ENCODE data around the gene LSAMP. TPM values are rescaled to one million over a fixed set of nuclear protein-coding genes. Genes with fewer than 3 reads are reported as not detected.

Gene LSAMP
- total RNA-seq, 1 experiment from 2014 or later = 0.90 TPM

DNA sequence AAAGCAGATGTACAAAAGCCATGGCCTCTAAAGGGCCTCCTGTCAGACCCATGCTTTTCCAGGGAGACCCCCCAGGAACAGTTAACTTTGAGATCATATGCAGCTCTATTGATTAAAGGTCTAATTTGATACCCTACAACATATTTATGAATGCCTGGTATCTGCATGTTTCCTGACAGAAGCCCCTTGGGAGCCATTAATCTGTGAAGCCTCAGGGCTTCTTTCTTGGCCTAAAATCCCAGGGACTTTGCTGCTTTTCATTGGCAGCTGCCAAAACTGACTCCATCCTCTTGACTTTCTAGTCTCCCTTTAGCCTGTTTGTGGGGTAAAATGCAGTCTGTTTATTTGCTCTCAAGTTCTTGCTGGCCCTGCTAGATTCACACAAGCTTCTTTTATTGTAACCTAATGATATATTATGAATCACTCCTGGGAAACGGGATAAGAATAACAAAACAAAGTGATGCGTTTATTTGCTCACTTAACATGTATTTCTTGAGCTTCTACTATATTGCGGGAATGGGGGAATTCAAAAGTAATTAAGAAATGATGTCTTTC, 257.0 kb downstream of the LSAMP start:
- no peak overlapping the region for H3K9ac ChIP-seq (ENCODE audit: extremely low read depth, insufficient read length, low read length)
- no peak overlapping the region for H3K4me2 ChIP-seq (ENCODE audit: insufficient read depth, insufficient read length, low read length)
- H3K56ac ChIP-seq (ENCODE audit: insufficient read length, low read depth, low read length) = no peak overlapping the region
- no peak overlapping the region for H2BK20ac ChIP-seq (ENCODE audit: low read depth, low read length, poor library complexity, severe bottlenecking)
- H4K91ac ChIP-seq (ENCODE audit: insufficient read length, low read depth, low read length) = no peak overlapping the region
- WGBS (ENCODE audit: extremely low coverage, insufficient read length, low lambda C conversion rate) = no CpG with 5 or more reads among the region's 3 CpGs
- H4K5ac ChIP-seq (ENCODE audit: insufficient read length, low read depth, low read length) = no peak overlapping the region
- no peak overlapping the region for H2AK5ac ChIP-seq (ENCODE audit: insufficient read length, low read length)
- Mint-ChIP-seq H3K36me3 (ENCODE audit: insufficient read depth in 1 of 3, low read depth in 3 of 3) (no peaks in the 10 kb centered on the region), H3K4me1 (no peaks in the 10 kb centered on the region), H3K27me3 (ENCODE audit: low read depth) (no peaks in the 10 kb centered on the region), H3K9me3 (no peaks in the 10 kb centered on the region), H3K27ac (no peak overlapping the region), H3K4me3 (no peak overlapping the region)
- no peak overlapping the region for H3K4ac ChIP-seq (ENCODE audit: low read depth, low read length)
- no peak overlapping the region for H2BK5ac ChIP-seq (ENCODE audit: insufficient read length, low read length)
- TF ChIP-seq, protein P1, sequence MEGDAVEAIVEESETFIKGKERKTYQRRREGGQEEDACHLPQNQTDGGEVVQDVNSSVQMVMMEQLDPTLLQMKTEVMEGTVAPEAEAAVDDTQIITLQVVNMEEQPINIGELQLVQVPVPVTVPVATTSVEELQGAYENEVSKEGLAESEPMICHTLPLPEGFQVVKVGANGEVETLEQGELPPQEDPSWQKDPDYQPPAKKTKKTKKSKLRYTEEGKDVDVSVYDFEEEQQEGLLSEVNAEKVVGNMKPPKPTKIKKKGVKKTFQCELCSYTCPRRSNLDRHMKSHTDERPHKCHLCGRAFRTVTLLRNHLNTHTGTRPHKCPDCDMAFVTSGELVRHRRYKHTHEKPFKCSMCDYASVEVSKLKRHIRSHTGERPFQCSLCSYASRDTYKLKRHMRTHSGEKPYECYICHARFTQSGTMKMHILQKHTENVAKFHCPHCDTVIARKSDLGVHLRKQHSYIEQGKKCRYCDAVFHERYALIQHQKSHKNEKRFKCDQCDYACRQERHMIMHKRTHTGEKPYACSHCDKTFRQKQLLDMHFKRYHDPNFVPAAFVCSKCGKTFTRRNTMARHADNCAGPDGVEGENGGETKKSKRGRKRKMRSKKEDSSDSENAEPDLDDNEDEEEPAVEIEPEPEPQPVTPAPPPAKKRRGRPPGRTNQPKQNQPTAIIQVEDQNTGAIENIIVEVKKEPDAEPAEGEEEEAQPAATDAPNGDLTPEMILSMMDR (conservative IDR thresholded peaks at IDR 0.05) = no peak
- H3K27me3 ChIP-seq (ENCODE audit: insufficient read depth, low read length) = no peaks in the 10 kb centered on the region
- no peak overlapping the region for H3K23ac ChIP-seq (ENCODE audit: insufficient read length, low read depth, low read length)
- no peak overlapping the region for H3T11ph ChIP-seq (ENCODE audit: low read length)
- no peak overlapping the region for H3K18ac ChIP-seq (ENCODE audit: insufficient read length, low read depth, low read length)
- H3K14ac ChIP-seq (ENCODE audit: insufficient read depth, low read length) = no peak overlapping the region
- H3K79me2 ChIP-seq (ENCODE audit: insufficient read depth, low read length) = no peaks in the 10 kb centered on the region
- H3K23me2 ChIP-seq (ENCODE audit: insufficient read length, low read depth, low read length, poor library complexity, severe bottlenecking) = no peaks in the 10 kb centered on the region
- H2BK15ac ChIP-seq (ENCODE audit: low read depth, low read length) = no peak overlapping the region
- H3K9me3 ChIP-seq (ENCODE audit: control insufficient read depth, low read depth, low read length) = no peaks in the 10 kb centered on the region
- no peak for DNase-seq
- H2AFZ ChIP-seq (ENCODE audit: low read length) = no peak overlapping the region
- H3K27ac ChIP-seq (ENCODE audit: insufficient read length, low read depth, low read length) = no peak overlapping the region
- H2BK12ac ChIP-seq (ENCODE audit: insufficient read length, low read depth, low read length) = no peak overlapping the region
- no peak overlapping the region for H2BK120ac ChIP-seq (ENCODE audit: low read depth, low read length, poor library complexity, severe bottlenecking)
- H3K79me1 ChIP-seq (ENCODE audit: insufficient read depth, low read depth, low read length, poor library complexity, severe bottlenecking) = no peaks in the 10 kb centered on the region
- H4K20me1 ChIP-seq (ENCODE audit: control insufficient read depth, insufficient read depth, insufficient read length) = no peaks in the 10 kb centered on the region
- H3K4me1 ChIP-seq (ENCODE audit: insufficient read depth, low read length) = no peaks in the 10 kb centered on the region
- no peak overlapping the region for H4K8ac ChIP-seq (replicated peaks; ENCODE audit: insufficient read length, low read depth, low read length)
